Measurements from ENCODE around the gene GPSM1. TPM values are rescaled to one million over a fixed set of nuclear protein-coding genes. Genes with fewer than 3 reads are reported as not detected.

Gene GPSM1
- total and polyA plus RNA-seq, 9 of the 15 experiments (the other 6 are each of a cell fraction or from before 2014, with no cell fraction given) = 0.04 to 14.2 (median 3.1) TPM

DNA sequence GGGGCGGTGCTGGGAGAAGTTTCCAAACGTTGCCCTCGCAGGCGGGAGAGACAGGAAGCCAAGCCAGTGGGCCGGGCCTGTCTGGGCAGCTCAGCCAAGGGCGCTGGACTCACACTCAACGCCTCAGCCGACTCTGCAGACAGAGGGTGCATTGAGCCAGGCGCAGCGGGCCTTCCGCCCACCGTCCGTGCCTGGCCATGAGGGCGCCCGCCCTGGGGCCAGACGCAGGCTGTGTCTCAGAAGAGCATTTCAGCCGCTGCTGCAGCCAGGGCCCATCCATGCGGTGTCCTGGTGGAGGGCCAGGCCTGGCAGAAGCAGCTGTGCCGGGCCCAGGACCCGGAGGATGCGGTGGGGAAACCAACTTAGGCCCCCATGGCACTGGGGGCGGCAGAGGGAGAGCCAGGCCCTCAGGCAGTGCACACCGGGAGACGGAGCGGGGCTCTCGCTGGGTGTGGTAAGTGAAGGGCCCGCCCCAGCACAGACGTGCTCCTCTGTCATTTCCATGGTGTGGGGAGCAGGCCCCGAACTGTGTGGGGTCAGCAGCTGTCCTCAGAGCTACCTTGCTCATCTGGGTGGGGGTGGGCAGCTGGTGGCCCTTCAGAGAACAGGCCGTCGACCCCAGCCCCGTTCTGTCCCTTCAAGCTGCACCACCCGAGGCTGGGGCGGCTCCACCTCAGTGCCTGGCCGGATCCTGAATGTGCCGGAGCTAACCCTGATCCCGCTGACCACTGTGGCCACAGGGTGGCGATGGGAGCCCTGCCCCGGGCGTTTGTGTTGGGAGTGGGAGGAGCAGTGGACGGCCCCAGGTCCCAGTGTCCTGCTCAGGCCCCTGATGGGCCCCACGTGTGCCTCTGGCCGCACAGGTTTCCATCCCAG lies 18.2 kb downstream of the GPSM1 start (continued):
- TF ChIP-seq, protein P1, sequence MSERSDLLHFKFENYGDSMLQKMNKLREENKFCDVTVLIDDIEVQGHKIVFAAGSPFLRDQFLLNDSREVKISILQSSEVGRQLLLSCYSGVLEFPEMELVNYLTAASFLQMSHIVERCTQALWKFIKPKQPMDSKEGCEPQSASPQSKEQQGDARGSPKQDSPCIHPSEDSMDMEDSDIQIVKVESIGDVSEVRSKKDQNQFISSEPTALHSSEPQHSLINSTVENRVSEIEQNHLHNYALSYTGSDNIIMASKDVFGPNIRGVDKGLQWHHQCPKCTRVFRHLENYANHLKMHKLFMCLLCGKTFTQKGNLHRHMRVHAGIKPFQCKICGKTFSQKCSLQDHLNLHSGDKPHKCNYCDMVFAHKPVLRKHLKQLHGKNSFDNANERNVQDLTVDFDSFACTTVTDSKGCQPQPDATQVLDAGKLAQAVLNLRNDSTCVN (CRISPR knock-in tag; IDR thresholded peaks at IDR 0.05) = no peak
- TF ChIP-seq SRF (CRISPR knock-in tag; IDR thresholded peaks at IDR 0.05) (no peak), RHOXF2B (CRISPR knock-in tag; conservative IDR thresholded peaks at IDR 0.05) (no peak), HDAC2 (IDR thresholded peaks at IDR 0.05) (0 out of 2 replicates have a peak, but pooled peaks have one; percentile 50), SREBF2 (CRISPR knock-in tag; IDR thresholded peaks at IDR 0.05) (no peak), PCBP2 (IDR thresholded peaks at IDR 0.05; ENCODE audit: low read depth, low read length, poor library complexity, severe bottlenecking) (no peak), TOE1 (IDR thresholded peaks at IDR 0.05; ENCODE audit: borderline replicate concordance) (no peak), TOE1 (CRISPR knock-in tag; IDR thresholded peaks at IDR 0.05; ENCODE audit: borderline replicate concordance, low read depth) (no peak), ZNF232 (CRISPR knock-in tag; IDR thresholded peaks at IDR 0.05) (no peak), ZNF707 (CRISPR knock-in tag; conservative IDR thresholded peaks at IDR 0.05) (no peak), NRF1 (conservative IDR thresholded peaks at IDR 0.05 in 1 of 2, IDR thresholded peaks at IDR 0.05 in 1 of 2) (peak; percentile 20 to 55; a peak in 1 of 4 replicates), RUNX1 (IDR thresholded peaks at IDR 0.05; ENCODE audit: low read depth) (no peak), MTA3 (IDR thresholded peaks at IDR 0.05; ENCODE audit: borderline replicate concordance) (0 out of 2 replicates have a peak, but pooled peaks have one; percentile 26), ZNF24 (IDR thresholded peaks at IDR 0.05) (no peak), ZC3H4 (CRISPR knock-in tag; IDR thresholded peaks at IDR 0.05; ENCODE audit: borderline replicate concordance) (no peak)
- TF ChIP-seq, protein P2, sequence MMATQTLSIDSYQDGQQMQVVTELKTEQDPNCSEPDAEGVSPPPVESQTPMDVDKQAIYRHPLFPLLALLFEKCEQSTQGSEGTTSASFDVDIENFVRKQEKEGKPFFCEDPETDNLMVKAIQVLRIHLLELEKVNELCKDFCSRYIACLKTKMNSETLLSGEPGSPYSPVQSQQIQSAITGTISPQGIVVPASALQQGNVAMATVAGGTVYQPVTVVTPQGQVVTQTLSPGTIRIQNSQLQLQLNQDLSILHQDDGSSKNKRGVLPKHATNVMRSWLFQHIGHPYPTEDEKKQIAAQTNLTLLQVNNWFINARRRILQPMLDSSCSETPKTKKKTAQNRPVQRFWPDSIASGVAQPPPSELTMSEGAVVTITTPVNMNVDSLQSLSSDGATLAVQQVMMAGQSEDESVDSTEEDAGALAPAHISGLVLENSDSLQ (IDR thresholded peaks at IDR 0.05) = no peak
- TF ChIP-seq, protein P3, sequence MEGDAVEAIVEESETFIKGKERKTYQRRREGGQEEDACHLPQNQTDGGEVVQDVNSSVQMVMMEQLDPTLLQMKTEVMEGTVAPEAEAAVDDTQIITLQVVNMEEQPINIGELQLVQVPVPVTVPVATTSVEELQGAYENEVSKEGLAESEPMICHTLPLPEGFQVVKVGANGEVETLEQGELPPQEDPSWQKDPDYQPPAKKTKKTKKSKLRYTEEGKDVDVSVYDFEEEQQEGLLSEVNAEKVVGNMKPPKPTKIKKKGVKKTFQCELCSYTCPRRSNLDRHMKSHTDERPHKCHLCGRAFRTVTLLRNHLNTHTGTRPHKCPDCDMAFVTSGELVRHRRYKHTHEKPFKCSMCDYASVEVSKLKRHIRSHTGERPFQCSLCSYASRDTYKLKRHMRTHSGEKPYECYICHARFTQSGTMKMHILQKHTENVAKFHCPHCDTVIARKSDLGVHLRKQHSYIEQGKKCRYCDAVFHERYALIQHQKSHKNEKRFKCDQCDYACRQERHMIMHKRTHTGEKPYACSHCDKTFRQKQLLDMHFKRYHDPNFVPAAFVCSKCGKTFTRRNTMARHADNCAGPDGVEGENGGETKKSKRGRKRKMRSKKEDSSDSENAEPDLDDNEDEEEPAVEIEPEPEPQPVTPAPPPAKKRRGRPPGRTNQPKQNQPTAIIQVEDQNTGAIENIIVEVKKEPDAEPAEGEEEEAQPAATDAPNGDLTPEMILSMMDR (IDR thresholded peaks at IDR 0.05 in 2 of 3, conservative IDR thresholded peaks at IDR 0.05 in 1 of 3; ENCODE audit: insufficient read depth in 2 of 3, low read depth in 1 of 3, low read length in 3 of 3) = peak; percentile 77 to 79 (median 79)
- TF ChIP-seq, protein P4, sequence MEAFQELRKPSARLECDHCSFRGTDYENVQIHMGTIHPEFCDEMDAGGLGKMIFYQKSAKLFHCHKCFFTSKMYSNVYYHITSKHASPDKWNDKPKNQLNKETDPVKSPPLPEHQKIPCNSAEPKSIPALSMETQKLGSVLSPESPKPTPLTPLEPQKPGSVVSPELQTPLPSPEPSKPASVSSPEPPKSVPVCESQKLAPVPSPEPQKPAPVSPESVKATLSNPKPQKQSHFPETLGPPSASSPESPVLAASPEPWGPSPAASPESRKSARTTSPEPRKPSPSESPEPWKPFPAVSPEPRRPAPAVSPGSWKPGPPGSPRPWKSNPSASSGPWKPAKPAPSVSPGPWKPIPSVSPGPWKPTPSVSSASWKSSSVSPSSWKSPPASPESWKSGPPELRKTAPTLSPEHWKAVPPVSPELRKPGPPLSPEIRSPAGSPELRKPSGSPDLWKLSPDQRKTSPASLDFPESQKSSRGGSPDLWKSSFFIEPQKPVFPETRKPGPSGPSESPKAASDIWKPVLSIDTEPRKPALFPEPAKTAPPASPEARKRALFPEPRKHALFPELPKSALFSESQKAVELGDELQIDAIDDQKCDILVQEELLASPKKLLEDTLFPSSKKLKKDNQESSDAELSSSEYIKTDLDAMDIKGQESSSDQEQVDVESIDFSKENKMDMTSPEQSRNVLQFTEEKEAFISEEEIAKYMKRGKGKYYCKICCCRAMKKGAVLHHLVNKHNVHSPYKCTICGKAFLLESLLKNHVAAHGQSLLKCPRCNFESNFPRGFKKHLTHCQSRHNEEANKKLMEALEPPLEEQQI (IDR thresholded peaks at IDR 0.05) = no peak
- TF ChIP-seq, protein P5, sequence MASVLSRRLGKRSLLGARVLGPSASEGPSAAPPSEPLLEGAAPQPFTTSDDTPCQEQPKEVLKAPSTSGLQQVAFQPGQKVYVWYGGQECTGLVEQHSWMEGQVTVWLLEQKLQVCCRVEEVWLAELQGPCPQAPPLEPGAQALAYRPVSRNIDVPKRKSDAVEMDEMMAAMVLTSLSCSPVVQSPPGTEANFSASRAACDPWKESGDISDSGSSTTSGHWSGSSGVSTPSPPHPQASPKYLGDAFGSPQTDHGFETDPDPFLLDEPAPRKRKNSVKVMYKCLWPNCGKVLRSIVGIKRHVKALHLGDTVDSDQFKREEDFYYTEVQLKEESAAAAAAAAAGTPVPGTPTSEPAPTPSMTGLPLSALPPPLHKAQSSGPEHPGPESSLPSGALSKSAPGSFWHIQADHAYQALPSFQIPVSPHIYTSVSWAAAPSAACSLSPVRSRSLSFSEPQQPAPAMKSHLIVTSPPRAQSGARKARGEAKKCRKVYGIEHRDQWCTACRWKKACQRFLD (CRISPR knock-in tag; IDR thresholded peaks at IDR 0.05) = no peak

All from K562 (cell line).